NCI-H1105 treated with DMSO at 0.1 percent for 48 hours (cell line): ENCODE data around the gene SLC17A6.

Source experiments
- DNase-seq: peaks from one replicate; lab custom pipeline; 2025; lab: John Stamatoyannopoulos, UW

Gene SLC17A6

GRCh38 chr11:22337596-22338485 lies at the start of gene SLC17A6:
SLC17A6 (plus strand) TSS chr11:22338381; CDS start chr11:22338534, 153 bp downstream.
- peak; percentile 75 for DNase-seq

- DNase-seq = no peak
These were observed 35.8 kb upstream of the SLC17A6 start for GRCh38 chr11:22302368-22302767.

- peak; percentile 69 for DNase-seq
These were observed 33.7 kb upstream of the SLC17A6 start for GRCh38 chr11:22304337-22304961.

- no peak for DNase-seq
These were observed 20.5 kb upstream of the SLC17A6 start for GRCh38 chr11:22317656-22318055.

- DNase-seq = no peak
These were observed 6.4 kb upstream of the SLC17A6 start for GRCh38 chr11:22331771-22332170.

GRCh38 chr11:22336587-22336986 lies 1.6 kb upstream of the SLC17A6 start:
- no peak for DNase-seq

GRCh38 chr11:22339611-22340010 lies 1.4 kb downstream of the SLC17A6 start:
- no peak for DNase-seq

- no peak for DNase-seq
These were observed 2.1 kb downstream of the SLC17A6 start for GRCh38 chr11:22340235-22340634.

- DNase-seq = no peak
These were observed 2.8 kb downstream of the SLC17A6 start for GRCh38 chr11:22340701-22341587.

GRCh38 chr11:22341588-22341931 lies 3.4 kb downstream of the SLC17A6 start:
- no peak for DNase-seq

GRCh38 chr11:22342211-22343031 lies 4.2 kb downstream of the SLC17A6 start:
- DNase-seq = no peak

- DNase-seq = no peak
These were observed 4.8 kb downstream of the SLC17A6 start for GRCh38 chr11:22343032-22343324.

GRCh38 chr11:22343371-22344032 lies 5.3 kb downstream of the SLC17A6 start:
- peak; percentile 62 for DNase-seq

GRCh38 chr11:22344081-22344480 lies 5.9 kb downstream of the SLC17A6 start:
- no peak for DNase-seq

GRCh38 chr11:22346282-22346681 lies 8.1 kb downstream of the SLC17A6 start:
- no peak for DNase-seq

- no peak for DNase-seq
These were observed 9.8 kb downstream of the SLC17A6 start for GRCh38 chr11:22347857-22348487.

GRCh38 chr11:22349491-22349890 lies 11.3 kb downstream of the SLC17A6 start:
- no peak for DNase-seq

GRCh38 chr11:22359295-22359694 lies 21.1 kb downstream of the SLC17A6 start:
- no peak for DNase-seq

GRCh38 chr11:22371160-22371559 lies 33.0 kb downstream of the SLC17A6 start:
- no peak for DNase-seq

- DNase-seq = no peak
These were observed 48.9 kb downstream of the SLC17A6 start for GRCh38 chr11:22387126-22387525.
